Lung (tissue), 12 donors: Measurements from ENCODE around the gene EHBP1. TPM values are rescaled to one million over a fixed set of nuclear protein-coding genes. Genes with fewer than 3 reads are reported as not detected.

Experiments
- ATAC-seq: fragments of 200-7000 bp; cut with Tn5 transposase; one replicate; pipeline ENCODE4 v1.9.1; 2020; ENCODE audit warnings: moderate number of reproducible peaks; ENCODE audit not compliant: insufficient read depth, low FRiP score
- DNase-seq, 3 donors: peaks; one replicate each; pipeline ENCODE4 v3.0.0-alpha.2; 2013 to 2017
- H3K27ac ChIP-seq, 2 donors: one replicate each; pipeline ENCODE4 v1.5.1; 2013; ENCODE audit warnings: mild to moderate bottlenecking in 2 of 2, moderate library complexity in 2 of 2, control low read depth in 1 of 2, inconsistent platforms in 1 of 2, low read depth in 1 of 2, low read length in 1 of 2
- H3K27me3 ChIP-seq, 3 donors: one replicate each; pipeline ENCODE4 v1.5.1; 2013; ENCODE audit warnings: low read length in 2 of 3; ENCODE audit not compliant: control insufficient read depth in 3 of 3, insufficient read depth in 3 of 3
- H3K36me3 ChIP-seq, 4 donors: one replicate each; pipeline ENCODE4 v1.5.1; 2013; ENCODE audit warnings: low read length in 4 of 4, mild to moderate bottlenecking in 1 of 4, moderate library complexity in 1 of 4; ENCODE audit not compliant: control insufficient read depth in 4 of 4, insufficient read depth in 4 of 4
- H3K4me1 ChIP-seq, 5 donors: one replicate each; pipeline ENCODE4 v1.5.1; 2013; ENCODE audit warnings: low read length in 5 of 5, mild to moderate bottlenecking in 2 of 5, moderate library complexity in 1 of 5; ENCODE audit not compliant: control insufficient read depth in 5 of 5, insufficient read depth in 5 of 5
- H3K4me3 ChIP-seq: one replicate; pipeline ENCODE4 v1.5.1; 2013; ENCODE audit warnings: mild to moderate bottlenecking, control low read depth, moderate library complexity
- H3K9ac ChIP-seq, 2 donors: one replicate each; pipeline ENCODE4 v1.5.1; 2013; ENCODE audit warnings: low read length in 2 of 2, control low read depth in 1 of 2; ENCODE audit not compliant: insufficient read depth in 1 of 2
- H3K9me3 ChIP-seq, 4 donors: one replicate each; pipeline ENCODE4 v1.5.1; 2013; ENCODE audit warnings: low read length in 3 of 4, mild to moderate bottlenecking in 1 of 4, moderate library complexity in 1 of 4; ENCODE audit not compliant: control insufficient read depth in 4 of 4, insufficient read depth in 3 of 4
- CTCF ChIP-seq: IDR thresholded peaks from 2 replicates; pipeline ENCODE4 v1.5.1; 2012; ENCODE audit warnings: mild to moderate bottlenecking; ENCODE audit errors: control extremely low read depth, extremely low read depth
- WGBS, 2 donors: extraction: QIAGEN DNeasy Blood & Tissue Kit; methylation state at CpG; one replicate each; pipeline ENCODE4 v1.1.7; 2013; 5-methylcytosine and 5-hydroxymethylcytosine counted together
- polyA plus RNA-seq, 2 donors: library from polyadenylated mRNA; stranded (reverse); fragments of 200-250 nt; gene quantifications; one replicate each; pipeline ENCODE4 v1.2.1, GENCODE V29; 2013
- total RNA-seq, 2 donors: library from RNA; depleted of rRNA in 1 of 2; stranded (reverse); fragments of >200 nt in 1 of 2; gene quantifications; one replicate each; pipeline ENCODE4 v1.2.1, GENCODE V29; 2014 to 2021
- donor health status: control.
- donor health status: control.
- donor health status: Bipolar disorder and iron deficiency.
- donor health status: healthy.
- donor health status: DM: yes; HTN: yes; CAD: no.

Gene EHBP1
- total and polyA plus RNA-seq, 4 donors: 7.9 to 83.2 (median 22.7) TPM

DNA sequence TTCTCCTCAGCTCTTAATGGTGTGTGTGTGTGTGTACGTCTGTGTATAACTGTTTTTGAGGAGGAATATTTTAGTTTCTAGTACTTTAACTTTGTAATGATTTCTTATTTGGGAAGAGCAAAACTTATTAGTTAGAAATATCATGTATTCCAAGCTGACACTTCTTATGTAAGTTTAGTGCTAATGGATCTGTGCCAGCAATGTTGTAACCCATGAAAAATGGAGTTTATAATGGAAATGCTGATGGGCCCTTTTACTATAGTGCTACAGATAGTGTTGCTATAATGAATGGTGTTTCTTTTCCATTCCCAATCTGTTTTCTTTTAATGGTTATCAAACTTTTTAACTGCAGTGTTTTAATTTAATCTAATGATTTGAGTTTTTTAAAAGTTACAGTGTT is 295.3 kb downstream of the EHBP1 start:
- Histone ChIP-seq H3K4me1 (peaks cover 0 to 3% (median 0%) of the 10 kb centered on the region in 5 donors), H3K27ac (no peak overlapping the region), H3K36me3 (peaks cover 0 to 6% (median 3%) of the 10 kb centered on the region in 4 donors), H3K27me3 (no peaks in the 10 kb centered on the region), H3K9ac (no peak overlapping the region), H3K9me3 (no peaks in the 10 kb centered on the region), H3K4me3 (no peak overlapping the region)
- no peak for TF ChIP-seq CTCF
- DNase-seq: peak in 2 of 3 donors; percentile 59 to 79
- WGBS, 2 donors: 89 to 97% methylated on average over 1 of the region's 1 CpG
- ATAC-seq: no peak

DNA sequence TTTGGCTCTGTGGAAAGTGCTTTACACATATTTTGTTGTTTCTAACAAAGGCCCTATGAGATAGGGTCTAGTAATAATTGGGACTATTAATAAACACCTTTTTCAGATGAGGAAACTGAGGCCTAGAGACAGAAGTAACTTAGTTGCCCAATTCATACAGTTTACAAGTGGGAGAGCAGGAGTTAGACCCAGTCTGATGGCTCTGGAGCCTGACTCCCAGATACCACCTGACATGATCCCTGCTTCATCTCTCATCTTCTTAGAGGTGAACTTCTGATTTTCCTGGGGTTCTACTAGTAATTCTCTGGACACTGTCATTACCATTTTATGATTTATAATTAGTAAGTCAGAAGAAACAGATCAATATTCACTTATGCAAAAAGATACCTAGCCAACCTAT is 296.1 kb downstream of the EHBP1 start:
- DNase-seq (no peak), ATAC-seq (no peak)
- H3K27ac ChIP-seq: no peak overlapping the region
- H3K4me3 ChIP-seq: no peak overlapping the region
- H3K4me1 ChIP-seq: peaks cover 0 to 3% (median 0%) of the 10 kb centered on the region in 5 donors
- no peak overlapping the region for H3K9ac ChIP-seq
- no peak for TF ChIP-seq CTCF
- H3K9me3 ChIP-seq: no peaks in the 10 kb centered on the region
- peaks cover 0 to 5% (median 2%) of the 10 kb centered on the region in 4 donors for H3K36me3 ChIP-seq
- H3K27me3 ChIP-seq: no peaks in the 10 kb centered on the region

- TF ChIP-seq CTCF: no peak
- no peak overlapping the region for H3K4me3 ChIP-seq
- H3K27me3 ChIP-seq: no peaks in the 10 kb centered on the region
- no peak overlapping the region for H3K27ac ChIP-seq
- DNase-seq (no peak), ATAC-seq (no peak)
- H3K9me3 ChIP-seq: no peaks in the 10 kb centered on the region
- H3K36me3 ChIP-seq: no peaks in the 10 kb centered on the region
- peaks cover 0 to 3% (median 0%) of the 10 kb centered on the region in 5 donors for H3K4me1 ChIP-seq
- no peak overlapping the region for H3K9ac ChIP-seq
- WGBS, 2 donors: 91% methylated on average over 4 of the region's 4 CpGs
These were observed 297.8 kb downstream of the EHBP1 start for GRCh38 chr2:63003351-63003750.

GRCh38 chr2:63007813-63008458 is 302.4 kb downstream of the EHBP1 start:
- peaks cover 0 to 3% (median 0%) of the 10 kb centered on the region in 5 donors for H3K4me1 ChIP-seq
- TF ChIP-seq CTCF: no peak
- H3K9ac ChIP-seq: no peak overlapping the region
- H3K4me3 ChIP-seq: no peak overlapping the region
- H3K27ac ChIP-seq: no peak overlapping the region
- no peaks in the 10 kb centered on the region for H3K9me3 ChIP-seq
- ATAC-seq (no peak), DNase-seq (no peak)
- no peaks in the 10 kb centered on the region for H3K27me3 ChIP-seq
- no peaks in the 10 kb centered on the region for H3K36me3 ChIP-seq
